Activated T-cell treated with anti-CD3 and anti-CD28 coated beads, Interleukin-2, amount 50 U/mL, for 4 hours (primary cell): ENCODE measurements around the gene ZNF668. TPM values are rescaled to one million over a fixed set of nuclear protein-coding genes. Genes with fewer than 3 reads are reported as not detected.

Experiments used
- ATAC-seq, 2 donors: fragments of 200-7000 bp; cut with Tn5 transposase; one replicate each; pipeline ENCODE4 v1.10.0; 2021
- DNase-seq: peaks from one replicate; pipeline ENCODE4 v3.0.0-alpha.2; 2020
- H3K27me3 Mint-ChIP-seq: one replicate; pipeline ENCODE4 v1.8.0; 2021; ENCODE audit warnings: low read depth, mixed read lengths
- H3K36me3 Mint-ChIP-seq: one replicate; pipeline ENCODE4 v1.8.0; 2022; ENCODE audit warnings: mixed read lengths; ENCODE audit not compliant: insufficient read depth
- H3K4me1 Mint-ChIP-seq: one replicate; pipeline ENCODE4 v1.8.0; 2021; ENCODE audit warnings: low read depth, mixed read lengths
- H3K4me3 Mint-ChIP-seq: one replicate; pipeline ENCODE4 v1.8.0; 2021; ENCODE audit warnings: mild to moderate bottlenecking, moderate library complexity, mixed read lengths
- H3K9me3 Mint-ChIP-seq: one replicate; pipeline ENCODE4 v1.8.0; 2021; ENCODE audit warnings: mixed read lengths
- total RNA-seq, 3 donors: library from RNA; stranded (reverse); gene quantifications; one replicate each; pipeline ENCODE4 v1.2.1, GENCODE V29; 2021

ZNF668 gene
- total RNA-seq, 3 donors from 2014 or later: 18.1 to 19.4 (median 19.2) TPM

GRCh38 chr16:31080035-31080629, 6.1 kb upstream of the ZNF668 start:
- H3K36me3 Mint-ChIP-seq: peaks cover 26% of the 10 kb centered on the region
- ATAC-seq: no peak
- no peaks in the 10 kb centered on the region for H3K9me3 Mint-ChIP-seq
- peaks cover 26% of the 10 kb centered on the region for H3K4me1 Mint-ChIP-seq
- no peak overlapping the region for H3K4me3 Mint-ChIP-seq
- H3K27me3 Mint-ChIP-seq: no peaks in the 10 kb centered on the region
- no peak for DNase-seq

GRCh38 chr16:31079342-31079944, 5.4 kb upstream of the ZNF668 start:
- ATAC-seq (no peak), DNase-seq (no peak)
- peaks cover 33% of the 10 kb centered on the region for H3K4me1 Mint-ChIP-seq
- no peak overlapping the region for H3K4me3 Mint-ChIP-seq
- H3K36me3 Mint-ChIP-seq: peaks cover 26% of the 10 kb centered on the region
- no peaks in the 10 kb centered on the region for H3K27me3 Mint-ChIP-seq
- H3K9me3 Mint-ChIP-seq: no peaks in the 10 kb centered on the region

- peaks cover 33% of the 10 kb centered on the region for H3K4me1 Mint-ChIP-seq
- no peak overlapping the region for H3K4me3 Mint-ChIP-seq
- no peaks in the 10 kb centered on the region for H3K9me3 Mint-ChIP-seq
- no peak for ATAC-seq
- no peaks in the 10 kb centered on the region for H3K27me3 Mint-ChIP-seq
- no peak for DNase-seq
- H3K36me3 Mint-ChIP-seq: peaks cover 26% of the 10 kb centered on the region
Observed at GRCh38 chr16:31078597-31079341, 4.7 kb upstream of the ZNF668 start.

GRCh38 chr16:31077592-31078396, 3.8 kb upstream of the ZNF668 start:
- ATAC-seq (no peak), DNase-seq (no peak)
- H3K36me3 Mint-ChIP-seq: peaks cover 26% of the 10 kb centered on the region
- no peaks in the 10 kb centered on the region for H3K27me3 Mint-ChIP-seq
- no peaks in the 10 kb centered on the region for H3K9me3 Mint-ChIP-seq
- peaks cover 33% of the 10 kb centered on the region for H3K4me1 Mint-ChIP-seq
- H3K4me3 Mint-ChIP-seq: no peak overlapping the region

- Mint-ChIP-seq H3K36me3 (peaks cover 24% of the 10 kb centered on the region), H3K9me3 (no peaks in the 10 kb centered on the region), H3K27me3 (no peaks in the 10 kb centered on the region), H3K4me1 (peaks cover 38% of the 10 kb centered on the region), H3K4me3 (no peak overlapping the region)
- ATAC-seq (no peak), DNase-seq (no peak)
Observed at GRCh38 chr16:31077024-31077423, 3.0 kb upstream of the ZNF668 start.

GRCh38 chr16:31076319-31076718, 2.3 kb upstream of the ZNF668 start:
- DNase-seq: no peak
- H3K36me3 Mint-ChIP-seq: peaks cover 24% of the 10 kb centered on the region
- no peaks in the 10 kb centered on the region for H3K9me3 Mint-ChIP-seq
- peak overlapping the region; percentile 95 for H3K4me3 Mint-ChIP-seq
- H3K4me1 Mint-ChIP-seq: peaks cover 41% of the 10 kb centered on the region
- H3K27me3 Mint-ChIP-seq: no peaks in the 10 kb centered on the region
- ATAC-seq: no peak

GRCh38 chr16:31074814-31075183, 759 bp upstream of the ZNF668 start:
- peaks cover 38% of the 10 kb centered on the region for H3K4me1 Mint-ChIP-seq
- ATAC-seq: no peak
- H3K36me3 Mint-ChIP-seq: peaks cover 21% of the 10 kb centered on the region

GRCh38 chr16:31073142-31073969, 684 bp downstream of the ZNF668 start:
- no peaks in the 10 kb centered on the region for H3K9me3 Mint-ChIP-seq
- peaks cover 39% of the 10 kb centered on the region for H3K4me1 Mint-ChIP-seq
- DNase-seq (peak; percentile 78), ATAC-seq (peak; percentile 66 to 71)
- no peaks in the 10 kb centered on the region for H3K27me3 Mint-ChIP-seq
- peaks cover 13% of the 10 kb centered on the region for H3K36me3 Mint-ChIP-seq
- peak overlapping the region; percentile 98 for H3K4me3 Mint-ChIP-seq

More at GRCh38 chr16:31074814-31075183, 759 bp upstream of the ZNF668 start:
- no peak for DNase-seq
- Mint-ChIP-seq H3K27me3 (no peaks in the 10 kb centered on the region), H3K4me3 (peak overlapping the region; percentile 95), H3K9me3 (no peaks in the 10 kb centered on the region)

- DNase-seq (no peak), ATAC-seq (peak in 1 of 2 donors; percentile 1)
- H3K36me3 Mint-ChIP-seq: peaks cover 6% of the 10 kb centered on the region
- no peaks in the 10 kb centered on the region for H3K9me3 Mint-ChIP-seq
- H3K4me1 Mint-ChIP-seq: peaks cover 35% of the 10 kb centered on the region
- no peaks in the 10 kb centered on the region for H3K27me3 Mint-ChIP-seq
- peak overlapping the region; percentile 98 for H3K4me3 Mint-ChIP-seq
Observed at GRCh38 chr16:31072540-31073141, 1.4 kb downstream of the ZNF668 start.

GRCh38 chr16:31071861-31072260, 2.2 kb downstream of the ZNF668 start:
- no peaks in the 10 kb centered on the region for H3K27me3 Mint-ChIP-seq
- peak overlapping the region; percentile 98 for H3K4me3 Mint-ChIP-seq
- H3K4me1 Mint-ChIP-seq: peaks cover 35% of the 10 kb centered on the region
- no peaks in the 10 kb centered on the region for H3K9me3 Mint-ChIP-seq
- ATAC-seq (no peak), DNase-seq (no peak)
- H3K36me3 Mint-ChIP-seq: peaks cover 2% of the 10 kb centered on the region

GRCh38 chr16:31067342-31067741, 6.7 kb downstream of the ZNF668 start:
- Mint-ChIP-seq H3K36me3 (peaks cover 5% of the 10 kb centered on the region), H3K4me1 (peaks cover 49% of the 10 kb centered on the region), H3K27me3 (no peaks in the 10 kb centered on the region), H3K4me3 (no peak overlapping the region), H3K9me3 (no peaks in the 10 kb centered on the region)
- DNase-seq: no peak
- no peak for ATAC-seq

GRCh38 chr16:31064882-31065461, 9.1 kb downstream of the ZNF668 start:
- H3K36me3 Mint-ChIP-seq: peaks cover 12% of the 10 kb centered on the region
- H3K27me3 Mint-ChIP-seq: no peaks in the 10 kb centered on the region
- DNase-seq (no peak), ATAC-seq (no peak)
- no peaks in the 10 kb centered on the region for H3K9me3 Mint-ChIP-seq
- H3K4me3 Mint-ChIP-seq: peak overlapping the region; percentile 59
- peaks cover 40% of the 10 kb centered on the region for H3K4me1 Mint-ChIP-seq
